NCI-H1436 (cell line): ENCODE results near the gene SSR1.
"Not testable (repeated sequence)": the region's sequence is repeated elsewhere in the genome, so short reads cannot be mapped to it uniquely, and the experiment has no call there.

Source experiments
- DNase-seq: peaks from one replicate; lab custom pipeline; 2025; lab: John Stamatoyannopoulos, UW

Gene SSR1

GRCh38 chr6:7317538-7317937, 4.5 kb upstream of the SSR1 start:
- DNase-seq, result no peak

GRCh38 chr6:7316658-7317533, 3.9 kb upstream of the SSR1 start:
- DNase-seq, result no peak

GRCh38 chr6:7315948-7316365, 3.0 kb upstream of the SSR1 start:
- no peak for DNase-seq

- not testable (repeated sequence) for DNase-seq
Measured at GRCh38 chr6:7315087-7315947, 2.3 kb upstream of the SSR1 start.

GRCh38 chr6:7314414-7314813, 1.4 kb upstream of the SSR1 start:
- no peak for DNase-seq

- DNase-seq, result no peak
Measured at GRCh38 chr6:7313505-7314165, 636 bp upstream of the SSR1 start.

- DNase-seq, result peak; percentile 25
Measured at GRCh38 chr6:7311917-7312615, 933 bp downstream of the SSR1 start.

GRCh38 chr6:7311176-7311575, 1.8 kb downstream of the SSR1 start:
- DNase-seq, result no peak

- no peak for DNase-seq
Measured at GRCh38 chr6:7309050-7309449, 3.9 kb downstream of the SSR1 start.

GRCh38 chr6:7307533-7307932, 5.5 kb downstream of the SSR1 start:
- DNase-seq, result no peak

- DNase-seq, result no peak
Measured at GRCh38 chr6:7304821-7305220, 8.2 kb downstream of the SSR1 start.

- DNase-seq, result no peak
Measured at GRCh38 chr6:7301702-7302101, 11.3 kb downstream of the SSR1 start.

- DNase-seq, result no peak
Measured at GRCh38 chr6:7300926-7301325, 12.1 kb downstream of the SSR1 start.

- no peak for DNase-seq
Measured at GRCh38 chr6:7298113-7298512, 14.9 kb downstream of the SSR1 start.

- no peak for DNase-seq
Measured at GRCh38 chr6:7296602-7297001, 16.4 kb downstream of the SSR1 start.

- DNase-seq, result no peak
Measured at GRCh38 chr6:7295916-7296315, 17.1 kb downstream of the SSR1 start.

- no peak for DNase-seq
Measured at GRCh38 chr6:7292596-7293255, 20.3 kb downstream of the SSR1 start.

- DNase-seq, result no peak
Measured at GRCh38 chr6:7290079-7290478, 22.9 kb downstream of the SSR1 start.

- no peak for DNase-seq
Measured at GRCh38 chr6:7285416-7285815, 27.6 kb downstream of the SSR1 start.

GRCh38 chr6:7283676-7284075, 29.3 kb downstream of the SSR1 start:
- DNase-seq, result no peak
